GM18951 (cell line): ENCODE results near the gene AP1S1.
A peak's percentile ranks its signal among the peaks of the same experiment; 100 is the strongest.
"Not testable (repeated sequence)": the region's sequence is repeated elsewhere in the genome, so short reads cannot be mapped to it uniquely, and the experiment has no call there.

Experiments used
- POLR2A ChIP-seq: IDR thresholded peaks from 4 replicates; pipeline ENCODE4 v1.6.1; 2011; ENCODE audit warnings: mild to moderate bottlenecking; ENCODE audit not compliant: insufficient read length, insufficient read depth; ENCODE audit errors: extremely low read depth
- in situ Hi-C: fragments of 300-500 bp; cut with MboI; formaldehyde crosslinking; loops from one replicate; pipeline ENCODE4 v1.12.0; 2022; ENCODE audit warnings: low sequenced_read_pairs, mixed read lengths, inconsistent platforms; ENCODE audit not compliant: unreplicated experiment

The AP1S1 gene

GRCh38 chr7:101153969-101154692, at the start of gene AP1S1:
AP1S1 (plus strand) TSS chr7:101154476; CDS start chr7:101154515, 39 bp downstream.
- TF ChIP-seq POLR2A: peak; percentile 49
- in situ Hi-C loops: no loop called here

- in situ Hi-C loops: no loop called here
- no peak for TF ChIP-seq POLR2A
These were observed 49.5 kb upstream of the AP1S1 start for GRCh38 chr7:101104799-101105198.

GRCh38 chr7:101105248-101105647, 49.0 kb upstream of the AP1S1 start:
- in situ Hi-C loops: not testable (repeated sequence)

GRCh38 chr7:101106386-101106785, 47.9 kb upstream of the AP1S1 start:
- in situ Hi-C loops: no loop called here
- no peak for TF ChIP-seq POLR2A

- TF ChIP-seq POLR2A: no peak
These were observed 45.9 kb upstream of the AP1S1 start for GRCh38 chr7:101108330-101108857.

GRCh38 chr7:101108961-101109360, 45.3 kb upstream of the AP1S1 start:
- no peak for TF ChIP-seq POLR2A

More at GRCh38 chr7:101108330-101108857, 45.9 kb upstream of the AP1S1 start:
- in situ Hi-C loops: no loop called here

GRCh38 chr7:101109368-101109767, 44.9 kb upstream of the AP1S1 start:
- in situ Hi-C loops: no loop called here
- TF ChIP-seq POLR2A: no peak

More at GRCh38 chr7:101108961-101109360, 45.3 kb upstream of the AP1S1 start:
- in situ Hi-C loops: no loop called here

- no peak for TF ChIP-seq POLR2A
- in situ Hi-C loops: no loop called here
These were observed 43.0 kb upstream of the AP1S1 start for GRCh38 chr7:101111261-101111660.

- in situ Hi-C loops: no loop called here
These were observed 42.0 kb upstream of the AP1S1 start for GRCh38 chr7:101112233-101112632.

GRCh38 chr7:101113140-101113539, 41.1 kb upstream of the AP1S1 start:
- in situ Hi-C loops: not testable (repeated sequence)

More at GRCh38 chr7:101112233-101112632, 42.0 kb upstream of the AP1S1 start:
- TF ChIP-seq POLR2A: no peak

GRCh38 chr7:101113836-101114235, 40.4 kb upstream of the AP1S1 start:
- no peak for TF ChIP-seq POLR2A
- in situ Hi-C loops: no loop called here

GRCh38 chr7:101114492-101114891, 39.8 kb upstream of the AP1S1 start:
- in situ Hi-C loops: no loop called here
- TF ChIP-seq POLR2A: no peak

- no peak for TF ChIP-seq POLR2A
- in situ Hi-C loops: no loop called here
These were observed 39.1 kb upstream of the AP1S1 start for GRCh38 chr7:101115215-101115614.

- in situ Hi-C loops: no loop called here
- no peak for TF ChIP-seq POLR2A
These were observed 37.4 kb upstream of the AP1S1 start for GRCh38 chr7:101116898-101117297.
